PC-3 (cell line): Measurements from ENCODE around the gene CCDC71L. TPM values are rescaled to one million over a fixed set of nuclear protein-coding genes. Genes with fewer than 3 reads are reported as not detected.

ENCODE experiments used
- ATAC-seq: fragments of 200-7000 bp; cut with Tn5 transposase; 2 replicates; pipeline ENCODE4 v1.9.1; 2020; ENCODE audit warnings: mild to moderate bottlenecking, moderate library complexity
- BruUV-seq: library from RNA; stranded (reverse); fragments of 400-500 nt; replicated peaks from 2 replicates; lab custom pipeline; 2021; lab: Mats Ljungman, UMichigan
- CTCF ChIA-PET: fragments of 300-600 bp; sonication (Branson Sonifier 250); formaldehyde crosslinking; loops from one replicate; lab custom pipeline; 2022; ENCODE audit warnings: antibody characterized with exemption; lab: Charles Lee
- POLR2A ChIA-PET: fragments of 300-600 bp; sonication (Branson Sonifier 250); formaldehyde crosslinking; loops from one replicate; lab custom pipeline; 2022; ENCODE audit warnings: antibody characterized with exemption; ENCODE audit not compliant: unreplicated experiment; lab: Charles Lee
- DNase-seq: peaks from one replicate; pipeline ENCODE4 v3.0.0-alpha.2; 2015
- H2AFZ ChIP-seq: fragments of 300-600 bp; sonication (generic); 2 replicates; pipeline ENCODE4 v1.6.0; 2016; ENCODE audit warnings: antibody characterized with exemption, low read length
- H3F3A ChIP-seq: fragments of 300-600 bp; sonication (generic); one replicate; pipeline ENCODE4 v1.6.0; 2017; ENCODE audit warnings: antibody characterized with exemption, low read length, control low read depth, mild to moderate bottlenecking; ENCODE audit not compliant: unreplicated experiment
- H3K27ac ChIP-seq: fragments of 300-600 bp; sonication (generic); 2 replicates; pipeline ENCODE4 v1.5.1; 2016; ENCODE audit warnings: mild to moderate bottlenecking, low read length
- H3K27me3 ChIP-seq: fragments of 300-600 bp; sonication (generic); 2 replicates; pipeline ENCODE4 v1.6.1; 2016; ENCODE audit warnings: low read length, mixed read lengths
- H3K36me3 ChIP-seq: fragments of 300-600 bp; sonication (generic); 2 replicates; pipeline ENCODE4 v1.6.1; 2016; ENCODE audit warnings: low read depth, mixed run types, low read length, mixed read lengths
- H3K4me1 ChIP-seq: fragments of 300-600 bp; sonication (generic); 2 replicates; pipeline ENCODE4 v1.5.1; 2016; ENCODE audit warnings: low read length; ENCODE audit not compliant: insufficient read depth
- H3K4me2 ChIP-seq: fragments of 300-600 bp; sonication (generic); 2 replicates; pipeline ENCODE4 v1.6.0; 2016; ENCODE audit warnings: low read length
- H3K4me3 ChIP-seq: fragments of 300-600 bp; sonication (generic); 2 replicates; pipeline ENCODE4 v1.5.1; 2016; ENCODE audit warnings: mild to moderate bottlenecking, low read length, mixed read lengths
- H3K79me2 ChIP-seq: fragments of 300-600 bp; sonication (generic); 2 replicates; pipeline ENCODE4 v1.6.1; 2017; ENCODE audit warnings: low read length, mixed read lengths
- H3K9ac ChIP-seq: fragments of 300-600 bp; sonication (generic); 2 replicates; pipeline ENCODE4 v1.6.0; 2016; ENCODE audit warnings: mild to moderate bottlenecking, low read length
- H3K9me2 ChIP-seq: fragments of 300-600 bp; sonication (generic); replicated peaks from 2 replicates; pipeline ENCODE4 v1.6.1; 2016; ENCODE audit warnings: mixed run types, low read length, mixed read lengths
- H3K9me3 ChIP-seq: fragments of 300-600 bp; sonication (generic); 2 replicates; pipeline ENCODE4 v1.6.1; 2016; ENCODE audit warnings: low read length, mixed read lengths
- H4K20me1 ChIP-seq: fragments of 300-600 bp; sonication (generic); 2 replicates; pipeline ENCODE4 v1.6.1; 2016; ENCODE audit warnings: low read length, mixed read lengths
- CTCF ChIP-seq: fragments of 300-600 bp; sonication (generic); conservative IDR thresholded peaks from 2 replicates; pipeline ENCODE4 v1.5.1; 2017; ENCODE audit warnings: antibody characterized with exemption, low read depth, mild to moderate bottlenecking, low read length
- EZH2 ChIP-seq: fragments of 300-600 bp; sonication (generic); IDR thresholded peaks from one replicate; pipeline ENCODE4 v1.6.1; 2017; ENCODE audit warnings: antibody characterized with exemption, mild to moderate bottlenecking, low read length; ENCODE audit not compliant: unreplicated experiment
- EZH2phosphoT487 ChIP-seq: fragments of 300-600 bp; sonication (generic); IDR thresholded peaks from 2 replicates; pipeline ENCODE4 v1.6.1; 2018; ENCODE audit warnings: mild to moderate bottlenecking, antibody characterized with exemption, low read length, borderline replicate concordance
- intact Hi-C: fragments of 100-400 bp; cut with micrococcal nuclease; formaldehyde crosslinking; loops from 2 replicates; pipeline ENCODE4 v1.9.0; 2023
- total RNA-seq: library from RNA; depleted of rRNA; stranded (reverse); fragments of >200 nt; gene quantifications from 2 replicates; pipeline ENCODE4 v1.2.3, GENCODE V29; 2014

CCDC71L gene
- total RNA-seq, 1 experiment from 2014 or later, result 28.6 TPM

DNA sequence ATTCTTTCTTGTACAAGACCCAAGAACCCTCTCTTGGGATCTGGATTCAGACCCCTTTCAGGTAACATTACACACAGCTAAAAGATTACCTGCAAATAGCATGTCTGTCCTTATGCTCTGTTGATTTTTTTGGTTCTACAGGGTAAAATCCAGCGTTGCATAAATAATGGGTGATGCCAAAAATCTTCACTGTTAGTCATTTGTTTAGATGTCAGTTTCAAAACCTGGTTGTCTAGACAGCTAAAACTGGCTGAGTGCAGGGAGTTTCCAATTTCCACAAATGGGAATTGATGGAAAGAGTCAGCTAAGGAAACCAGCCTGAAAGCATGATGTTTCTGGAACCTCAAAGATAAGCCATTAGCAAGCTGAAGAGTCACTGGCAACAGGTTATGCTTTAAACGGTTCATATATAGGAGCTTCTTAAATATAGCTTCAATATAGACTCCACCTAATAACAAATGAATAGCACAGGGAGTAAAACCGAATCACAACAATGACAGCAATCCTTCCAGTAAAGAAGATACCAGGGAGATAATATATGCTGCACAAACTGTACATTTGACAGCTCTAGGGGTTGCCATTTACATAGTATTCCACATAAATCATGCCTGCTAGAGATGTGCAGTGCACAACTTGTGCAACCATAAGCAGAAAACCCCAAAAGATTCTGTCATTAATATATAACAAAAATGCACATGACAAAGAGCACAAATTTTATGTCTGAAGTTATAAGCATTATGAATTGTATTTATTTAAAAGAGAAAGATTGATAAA, 20.4 kb downstream of the CCDC71L start:
- Histone ChIP-seq H3K79me2 (no peaks in the 10 kb centered on the region), H4K20me1 (no peaks in the 10 kb centered on the region), H3K27ac (no peak overlapping the region), H3K9me3 (no peaks in the 10 kb centered on the region), H3K4me3 (no peak overlapping the region), H3K27me3 (no peaks in the 10 kb centered on the region), H3K9me2 (no peaks in the 10 kb centered on the region), H2AFZ (no peak overlapping the region), H3F3A (no peaks in the 10 kb centered on the region), H3K36me3 (no peaks in the 10 kb centered on the region), H3K4me2 (no peak overlapping the region), H3K9ac (no peak overlapping the region), H3K4me1 (no peaks in the 10 kb centered on the region)
- intact Hi-C loops, result no loop called here
- TF ChIP-seq EZH2phosphoT487 (no peak), EZH2 (no peak), CTCF (no peak)
- ATAC-seq, result no peak
- ChIA-PET POLR2A (no interaction called here), CTCF (no interaction called here)
- no peak for DNase-seq
- no TSS peak for BruUV-seq

- no peak overlapping the region for H2AFZ ChIP-seq
- no peak overlapping the region for H3K9ac ChIP-seq
- H3K79me2 ChIP-seq, result no peaks in the 10 kb centered on the region
- H3K9me2 ChIP-seq, result no peaks in the 10 kb centered on the region
- H3K27me3 ChIP-seq, result no peaks in the 10 kb centered on the region
- intact Hi-C loops, result no loop called here
- H3F3A ChIP-seq, result no peaks in the 10 kb centered on the region
- no peak for DNase-seq
- ChIA-PET CTCF (no interaction called here), POLR2A (no interaction called here)
- H3K4me2 ChIP-seq, result no peak overlapping the region
- TF ChIP-seq CTCF, result no peak
- TF ChIP-seq EZH2phosphoT487, result no peak
- TF ChIP-seq EZH2, result no peak
- no peaks in the 10 kb centered on the region for H4K20me1 ChIP-seq
- no peak for ATAC-seq
- H3K9me3 ChIP-seq, result no peaks in the 10 kb centered on the region
- H3K36me3 ChIP-seq, result no peaks in the 10 kb centered on the region
- no peak overlapping the region for H3K4me3 ChIP-seq
- no peak overlapping the region for H3K27ac ChIP-seq
- no TSS peak for BruUV-seq
- H3K4me1 ChIP-seq, result no peaks in the 10 kb centered on the region
Observed at GRCh38 chr7:106639476-106640334, 21.3 kb downstream of the CCDC71L start.

GRCh38 chr7:106635411-106635810, 25.5 kb downstream of the CCDC71L start:
- ChIA-PET CTCF (no interaction called here), POLR2A (no interaction called here)
- DNase-seq (no peak), ATAC-seq (no peak)
- Histone ChIP-seq H4K20me1 (no peaks in the 10 kb centered on the region), H3K4me1 (no peaks in the 10 kb centered on the region), H3K4me2 (no peak overlapping the region), H3K9ac (no peak overlapping the region), H3F3A (no peaks in the 10 kb centered on the region), H3K36me3 (no peaks in the 10 kb centered on the region), H3K27me3 (peaks cover 16% of the 10 kb centered on the region), H3K4me3 (no peak overlapping the region), H3K9me2 (no peaks in the 10 kb centered on the region), H3K9me3 (no peaks in the 10 kb centered on the region), H3K27ac (no peak overlapping the region), H2AFZ (no peak overlapping the region), H3K79me2 (no peaks in the 10 kb centered on the region)
- TF ChIP-seq CTCF (no peak), EZH2phosphoT487 (no peak), EZH2 (no peak)
- no TSS peak for BruUV-seq
- intact Hi-C loops, result no loop called here
